Sigmoid colon (tissue), 4 donors: ENCODE results near the gene C12orf60.

ENCODE experiments used
- POLR2AphosphoS5 ChIP-seq, 4 donors: sonication (generic); formaldehyde crosslinking; IDR thresholded peaks; one replicate each; pipeline ENCODE4 v1.6.1; 2017; ENCODE audit warnings: antibody characterized with exemption in 4 of 4
- TF ChIP-seq, protein P1 (sequence below), 4 experiments: fragments of 450-650 bp in 3 of 4; fragments of 200-600 bp in 1 of 4; IDR thresholded peaks; one replicate each; pipeline ENCODE4 v1.5.1; 2016 to 2019; ENCODE audit warnings: antibody characterized with exemption in 4 of 4, mild to moderate bottlenecking in 3 of 4, moderate library complexity in 2 of 4

DNA sequence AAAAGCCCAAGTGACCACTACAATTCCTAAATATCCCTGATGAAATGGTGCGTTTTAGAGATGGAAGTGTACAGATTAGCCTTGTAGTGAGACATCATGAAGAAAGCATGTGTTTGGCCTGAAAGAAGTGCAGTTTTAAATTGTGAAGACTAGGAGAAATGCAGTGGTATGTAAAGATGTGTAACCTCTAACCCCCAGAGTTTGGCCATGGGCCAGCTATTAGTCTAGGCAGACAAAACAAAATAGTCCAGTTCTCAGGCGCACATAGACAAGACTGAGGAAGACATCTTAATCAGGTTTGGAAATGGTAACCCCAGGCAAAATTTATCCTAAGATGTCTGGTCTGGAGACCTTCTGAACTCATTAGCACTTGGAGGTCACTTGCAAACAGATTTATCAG, 23.6 kb upstream of the C12orf60 start:
- TF ChIP-seq, protein P1, sequence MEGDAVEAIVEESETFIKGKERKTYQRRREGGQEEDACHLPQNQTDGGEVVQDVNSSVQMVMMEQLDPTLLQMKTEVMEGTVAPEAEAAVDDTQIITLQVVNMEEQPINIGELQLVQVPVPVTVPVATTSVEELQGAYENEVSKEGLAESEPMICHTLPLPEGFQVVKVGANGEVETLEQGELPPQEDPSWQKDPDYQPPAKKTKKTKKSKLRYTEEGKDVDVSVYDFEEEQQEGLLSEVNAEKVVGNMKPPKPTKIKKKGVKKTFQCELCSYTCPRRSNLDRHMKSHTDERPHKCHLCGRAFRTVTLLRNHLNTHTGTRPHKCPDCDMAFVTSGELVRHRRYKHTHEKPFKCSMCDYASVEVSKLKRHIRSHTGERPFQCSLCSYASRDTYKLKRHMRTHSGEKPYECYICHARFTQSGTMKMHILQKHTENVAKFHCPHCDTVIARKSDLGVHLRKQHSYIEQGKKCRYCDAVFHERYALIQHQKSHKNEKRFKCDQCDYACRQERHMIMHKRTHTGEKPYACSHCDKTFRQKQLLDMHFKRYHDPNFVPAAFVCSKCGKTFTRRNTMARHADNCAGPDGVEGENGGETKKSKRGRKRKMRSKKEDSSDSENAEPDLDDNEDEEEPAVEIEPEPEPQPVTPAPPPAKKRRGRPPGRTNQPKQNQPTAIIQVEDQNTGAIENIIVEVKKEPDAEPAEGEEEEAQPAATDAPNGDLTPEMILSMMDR (IDR thresholded peaks at IDR 0.05), result no peak
- no peak for TF ChIP-seq POLR2AphosphoS5 (IDR thresholded peaks at IDR 0.05)
